Kidney (tissue), 14 donors: ENCODE results near the gene FCSK. TPM values are rescaled to one million over a fixed set of nuclear protein-coding genes. Genes with fewer than 3 reads are reported as not detected.

ENCODE experiments used
- DNase-seq, 5 donors: peaks; one replicate each; pipeline ENCODE4 v3.0.0-alpha.2; 2013 to 2020
- FAIRE-seq: peaks from 2 replicates; lab custom pipeline; 2012; peaks lifted over from hg19 to GRCh38; lab: Jason Lieb, UNC
- H3K27ac ChIP-seq, 2 donors: one replicate each; pipeline ENCODE4 v1.7.0; 2013; ENCODE audit warnings: low read depth in 2 of 2, low read length in 2 of 2, inconsistent platforms in 1 of 2
- H3K27me3 ChIP-seq: one replicate; pipeline ENCODE4 v1.7.1; 2013; ENCODE audit warnings: low read length, inconsistent platforms; ENCODE audit not compliant: control insufficient read depth, insufficient read depth
- H3K36me3 ChIP-seq, 3 donors: one replicate each; pipeline versions ENCODE4 v1.7.0 to v1.7.1; 2013; ENCODE audit warnings: low read length in 3 of 3, control low read depth in 1 of 3, inconsistent platforms in 1 of 3; ENCODE audit not compliant: insufficient read depth in 3 of 3, control insufficient read depth in 2 of 3
- H3K4me1 ChIP-seq, 3 donors: one replicate each; pipeline versions ENCODE4 v1.7.0 to v1.7.1; 2013; ENCODE audit warnings: low read length in 3 of 3, inconsistent platforms in 1 of 3, low read depth in 1 of 3; ENCODE audit not compliant: control insufficient read depth in 2 of 3, insufficient read depth in 2 of 3
- H3K4me3 ChIP-seq, 3 donors: one replicate each; pipeline versions ENCODE4 v1.7.0 to v1.8.1; 2013; ENCODE audit warnings: low read length in 3 of 3, control low read depth in 1 of 3, inconsistent platforms in 1 of 3
- H3K9ac ChIP-seq, 3 donors: one replicate each; pipeline versions ENCODE4 v1.7.0 to v1.7.1; 2013; ENCODE audit warnings: low read length in 3 of 3, control low read depth in 1 of 3, inconsistent platforms in 1 of 3
- H3K9me3 ChIP-seq, 3 donors: one replicate each; pipeline versions ENCODE4 v1.7.0 to v1.7.1; 2013; ENCODE audit warnings: low read length in 3 of 3, control low read depth in 1 of 3, inconsistent platforms in 1 of 3; ENCODE audit not compliant: control insufficient read depth in 2 of 3, insufficient read depth in 1 of 3
- CTCF ChIP-seq: IDR thresholded peaks from 3 replicates; pipeline ENCODE4 v1.5.1; 2012; ENCODE audit warnings: mild to moderate bottlenecking, moderate library complexity, borderline replicate concordance; ENCODE audit not compliant: insufficient read depth; ENCODE audit errors: extremely low read depth
- intact Hi-C: fragments of 100-400 bp; cut with DNase I; formaldehyde crosslinking; loops from one replicate; pipeline ENCODE4 v1.11.1; 2022
- polyA plus RNA-seq: library from polyadenylated mRNA; stranded (reverse); fragments of 350-450 nt; fragmentation: Illumina TruSeq; extraction: RNeasy Lipid Tissue Mini Kit (QIAGEN cat#74804); gene quantifications from one replicate; pipeline ENCODE4 v1.2.3, GENCODE V29; 2014; ENCODE audit warnings: low read depth, low replicate concordance; ENCODE audit not compliant: insufficient read depth
- total RNA-seq: library from RNA; stranded (reverse); fragmentation: NEBNext Ultra II Directional; extraction: Animal tissue kit (Norgen Biotek cat#: 25700); gene quantifications from one replicate; pipeline ENCODE4 v1.2.1, GENCODE V29; 2021
- donor health status: control.
- donor health status: control.
- donor health status: control.
- donor health status: control.
- donor health status: control.
- donor health status: DM: yes; HTN: yes; CAD: no.
- donor health status: Normal renal cell carcinoma (clear cell type).

Gene FCSK
- total and polyA plus RNA-seq, 2 donors from 2014 or later: 18.7 to 32.5 TPM

- TF ChIP-seq CTCF: no peak
- no peaks in the 10 kb centered on the region for H3K4me1 ChIP-seq
- FAIRE-seq: no peak
- no peak for DNase-seq
- H3K36me3 ChIP-seq: peaks cover 0 to 4% (median 1%) of the 10 kb centered on the region in 3 donors
- intact Hi-C loops: no loop called here
- no peak overlapping the region for H3K27ac ChIP-seq
- H3K4me3 ChIP-seq: no peak overlapping the region
- no peaks in the 10 kb centered on the region for H3K27me3 ChIP-seq
- no peak overlapping the region for H3K9ac ChIP-seq
- H3K9me3 ChIP-seq: no peaks in the 10 kb centered on the region
Measured at GRCh38 chr16:70468776-70469525, 14.6 kb downstream of the FCSK start.

GRCh38 chr16:70470141-70470926 is 15.9 kb downstream of the FCSK start:
- Histone ChIP-seq H3K9ac (no peak overlapping the region), H3K4me1 (no peaks in the 10 kb centered on the region), H3K9me3 (no peaks in the 10 kb centered on the region), H3K27me3 (no peaks in the 10 kb centered on the region), H3K36me3 (peaks cover 0 to 4% (median 0%) of the 10 kb centered on the region in 3 donors), H3K4me3 (no peak overlapping the region), H3K27ac (no peak overlapping the region)
- TF ChIP-seq CTCF: no peak
- DNase-seq (no peak), FAIRE-seq (no peak)
- intact Hi-C loops: no loop called here

GRCh38 chr16:70470927-70471341 is 16.5 kb downstream of the FCSK start:
- H3K9ac ChIP-seq: no peak overlapping the region
- TF ChIP-seq CTCF: peak; percentile 49
- intact Hi-C loops: no loop called here

More at GRCh38 chr16:70470927-70471341, 16.5 kb downstream of the FCSK start:
- Histone ChIP-seq H3K9me3 (no peaks in the 10 kb centered on the region), H3K27ac (no peak overlapping the region), H3K36me3 (peaks cover 0 to 4% (median 0%) of the 10 kb centered on the region in 3 donors), H3K4me1 (no peaks in the 10 kb centered on the region), H3K27me3 (no peaks in the 10 kb centered on the region), H3K4me3 (no peak overlapping the region)
- peak in 4 of 5 donors; percentile 49 to 68 (median 62) for DNase-seq
- no peak for FAIRE-seq
